Neural progenitor cell (in vitro differentiated cells): ENCODE data around the gene SLC39A10. TPM values are rescaled to one million over a fixed set of nuclear protein-coding genes. Genes with fewer than 3 reads are reported as not detected.

Source experiments
- DNase-seq: peaks from one replicate; pipeline ENCODE4 v3.0.0-alpha.2; 2016; ENCODE audit warnings: low spot score
- H2AFZ ChIP-seq: fragments of 200-600 bp; sonication (generic); replicated peaks from 2 replicates; pipeline ENCODE4 v1.6.1; 2016; ENCODE audit warnings: antibody characterized with exemption
- H3F3A ChIP-seq: fragments of 200-600 bp; sonication (generic); 2 replicates; pipeline ENCODE4 v1.6.1; 2016; ENCODE audit warnings: antibody characterized with exemption, low read depth
- H3K27ac ChIP-seq: fragments of 200-600 bp; sonication (generic); 2 replicates; pipeline ENCODE4 v1.5.1; 2016; ENCODE audit warnings: mild to moderate bottlenecking
- H3K27me3 ChIP-seq: fragments of 200-600 bp; sonication (generic); 2 replicates; pipeline ENCODE4 v1.6.1; 2016; ENCODE audit warnings: mild to moderate bottlenecking, moderate library complexity
- H3K36me3 ChIP-seq: fragments of 200-600 bp; sonication (generic); 2 replicates; pipeline ENCODE4 v1.5.1; 2016
- H3K4me1 ChIP-seq: fragments of 200-600 bp; sonication (generic); 2 replicates; pipeline ENCODE4 v1.6.1; 2016; ENCODE audit warnings: mixed run types
- H3K4me2 ChIP-seq: fragments of 200-600 bp; sonication (generic); 2 replicates; pipeline ENCODE4 v1.6.1; 2016
- H3K4me3 ChIP-seq: fragments of 200-600 bp; sonication (generic); 2 replicates; pipeline ENCODE4 v1.5.1; 2016
- H3K79me2 ChIP-seq: fragments of 200-600 bp; sonication (generic); 2 replicates; pipeline ENCODE4 v1.6.1; 2016; ENCODE audit warnings: low read depth
- H3K9ac ChIP-seq: fragments of 200-600 bp; sonication (generic); 2 replicates; pipeline ENCODE4 v1.6.1; 2016
- H3K9me3 ChIP-seq: fragments of 200-600 bp; sonication (generic); 2 replicates; pipeline ENCODE4 v1.5.1; 2016; ENCODE audit warnings: low read depth
- H4K20me1 ChIP-seq: fragments of 200-600 bp; sonication (generic); 2 replicates; pipeline ENCODE4 v1.6.1; 2016; ENCODE audit warnings: low read depth
- H3K27ac Mint-ChIP-seq: 3 replicates; pipeline ENCODE4 v1.8.0; 2021; ENCODE audit warnings: mixed read lengths
- H3K27me3 Mint-ChIP-seq: 2 replicates; pipeline ENCODE4 v1.8.0; 2022; ENCODE audit warnings: low read depth, mild to moderate bottlenecking, inconsistent platforms, moderate library complexity, mixed read lengths; ENCODE audit not compliant: insufficient read depth
- H3K36me3 Mint-ChIP-seq: 3 replicates; pipeline ENCODE4 v1.8.0; 2021; ENCODE audit warnings: mixed read lengths
- H3K4me1 Mint-ChIP-seq: 3 replicates; pipeline ENCODE4 v1.8.0; 2021; ENCODE audit warnings: mixed read lengths
- H3K4me3 Mint-ChIP-seq: 3 replicates; pipeline ENCODE4 v1.8.0; 2021; ENCODE audit warnings: mild to moderate bottlenecking, moderate library complexity, mixed read lengths
- H3K9me3 Mint-ChIP-seq: 3 replicates; pipeline ENCODE4 v1.8.0; 2020; ENCODE audit warnings: mixed read lengths
- CTCF ChIP-seq: fragments of 200-600 bp; sonication (generic); IDR thresholded peaks from 2 replicates; pipeline ENCODE4 v1.5.1; 2017; ENCODE audit warnings: antibody characterized with exemption, mild to moderate bottlenecking
- EZH2 ChIP-seq: fragments of 200-600 bp; sonication (generic); IDR thresholded peaks from 2 replicates; pipeline ENCODE4 v1.6.1; 2017; ENCODE audit warnings: antibody characterized with exemption, mild to moderate bottlenecking, moderate library complexity
- EZH2phosphoT487 ChIP-seq: fragments of 200-600 bp; sonication (generic); IDR thresholded peaks from 2 replicates; pipeline ENCODE4 v1.6.1; 2017; ENCODE audit warnings: antibody characterized with exemption
- total RNA-seq: library from RNA; depleted of rRNA; stranded (reverse); fragments of >200 nt; gene quantifications from 2 replicates; pipeline ENCODE4 v1.2.3, GENCODE V29; 2015; ENCODE audit warnings: low replicate concordance

SLC39A10 gene
- total RNA-seq, 1 donor from 2014 or later, result 253 TPM

- Mint-ChIP-seq H3K9me3 (no peaks in the 10 kb centered on the region), H3K36me3 (no peaks in the 10 kb centered on the region), H3K27ac (no peak overlapping the region), H3K4me3 (no peak overlapping the region), H3K4me1 (no peaks in the 10 kb centered on the region), H3K27me3 (peaks cover 2% of the 10 kb centered on the region)
- H3K27ac ChIP-seq, result no peak overlapping the region
- H3K36me3 ChIP-seq, result no peaks in the 10 kb centered on the region
- no peaks in the 10 kb centered on the region for H3K79me2 ChIP-seq
- DNase-seq, result no peak
- no peak overlapping the region for H3K4me2 ChIP-seq
- no peak overlapping the region for H3K9ac ChIP-seq
- H3K4me3 ChIP-seq, result no peak overlapping the region
- no peaks in the 10 kb centered on the region for H3K4me1 ChIP-seq
- TF ChIP-seq EZH2phosphoT487, result no peak
- TF ChIP-seq CTCF, result no peak
- TF ChIP-seq EZH2, result no peak
- H3K9me3 ChIP-seq, result no peaks in the 10 kb centered on the region
- H3K27me3 ChIP-seq, result no peaks in the 10 kb centered on the region
- H4K20me1 ChIP-seq, result no peaks in the 10 kb centered on the region
- no peaks in the 10 kb centered on the region for H3F3A ChIP-seq
- no peak overlapping the region for H2AFZ ChIP-seq
Measured at GRCh38 chr2:195632856-195633572, 24.0 kb upstream of the SLC39A10 start.

GRCh38 chr2:195633573-195633870 lies 23.5 kb upstream of the SLC39A10 start:
- no peaks in the 10 kb centered on the region for H3K36me3 Mint-ChIP-seq
- no peak overlapping the region for H2AFZ ChIP-seq
- H3K36me3 ChIP-seq, result no peaks in the 10 kb centered on the region
- no peaks in the 10 kb centered on the region for H4K20me1 ChIP-seq
- H3K4me3 ChIP-seq, result no peak overlapping the region
- no peak overlapping the region for H3K27ac Mint-ChIP-seq
- H3K4me3 Mint-ChIP-seq, result no peak overlapping the region
- H3K9ac ChIP-seq, result no peak overlapping the region
- no peaks in the 10 kb centered on the region for H3K9me3 Mint-ChIP-seq
- no peaks in the 10 kb centered on the region for H3K9me3 ChIP-seq
- peaks cover 2% of the 10 kb centered on the region for H3K27me3 Mint-ChIP-seq
- no peaks in the 10 kb centered on the region for H3K27me3 ChIP-seq
- no peaks in the 10 kb centered on the region for H3K79me2 ChIP-seq
- H3K4me2 ChIP-seq, result no peak overlapping the region
- TF ChIP-seq EZH2phosphoT487 (no peak), CTCF (no peak), EZH2 (no peak)
- no peak for DNase-seq
- H3K4me1 Mint-ChIP-seq, result no peaks in the 10 kb centered on the region
- no peaks in the 10 kb centered on the region for H3F3A ChIP-seq
- H3K27ac ChIP-seq, result no peak overlapping the region
- no peaks in the 10 kb centered on the region for H3K4me1 ChIP-seq

- H3K36me3 ChIP-seq, result no peaks in the 10 kb centered on the region
- Mint-ChIP-seq H3K9me3 (no peaks in the 10 kb centered on the region), H3K27me3 (peaks cover 2% of the 10 kb centered on the region), H3K4me1 (no peaks in the 10 kb centered on the region), H3K4me3 (no peak overlapping the region), H3K27ac (no peak overlapping the region), H3K36me3 (no peaks in the 10 kb centered on the region)
- H3K27ac ChIP-seq, result no peak overlapping the region
- no peaks in the 10 kb centered on the region for H3K79me2 ChIP-seq
- no peak for TF ChIP-seq EZH2phosphoT487
- no peak for TF ChIP-seq EZH2
- TF ChIP-seq CTCF, result no peak
- H3K9me3 ChIP-seq, result no peaks in the 10 kb centered on the region
- no peak for DNase-seq
- H3F3A ChIP-seq, result no peaks in the 10 kb centered on the region
- H2AFZ ChIP-seq, result no peak overlapping the region
- H3K4me2 ChIP-seq, result no peak overlapping the region
- no peak overlapping the region for H3K4me3 ChIP-seq
- H3K9ac ChIP-seq, result no peak overlapping the region
- H3K27me3 ChIP-seq, result no peaks in the 10 kb centered on the region
- H3K4me1 ChIP-seq, result no peaks in the 10 kb centered on the region
- no peaks in the 10 kb centered on the region for H4K20me1 ChIP-seq
Measured at GRCh38 chr2:195633974-195634373, 23.1 kb upstream of the SLC39A10 start.
